ENCODE results near the gene E2F6.

- TF ChIP-seq CTCF (tag by site-specific recombination; IDR thresholded peaks at IDR 0.05) (no peak), ZNF398 (tag by site-specific recombination; IDR thresholded peaks at IDR 0.05) (no peak), ZBTB44 (tag by site-specific recombination; IDR thresholded peaks at IDR 0.05) (no peak), SCRT2 (tag by site-specific recombination; IDR thresholded peaks at IDR 0.05) (no peak), ZNF548 (tag by site-specific recombination; IDR thresholded peaks at IDR 0.05) (no peak), REST (tag by site-specific recombination; IDR thresholded peaks at IDR 0.05) (no peak), ZNF138 (tag by site-specific recombination; IDR thresholded peaks at IDR 0.05; ENCODE audit: borderline replicate concordance) (no peak), SCRT1 (tag by site-specific recombination; IDR thresholded peaks at IDR 0.05; ENCODE audit: borderline replicate concordance) (no peak), ZNF114 (tag by site-specific recombination; IDR thresholded peaks at IDR 0.05) (no peak)
Measured at GRCh38 chr2:11466307-11467128, 557 bp upstream of the E2F6 start.

Data from HEK293 (cell line).